Ramos (cell line): ENCODE measurements around the gene TMEM253.

Source experiments
- in situ Hi-C: fragments of 300-500 bp; cut with MboI; formaldehyde crosslinking; loops from one replicate; pipeline ENCODE4 v1.14.3; 2022; ENCODE audit warnings: low sequenced_read_pairs; ENCODE audit not compliant: unreplicated experiment

The TMEM253 gene

DNA sequence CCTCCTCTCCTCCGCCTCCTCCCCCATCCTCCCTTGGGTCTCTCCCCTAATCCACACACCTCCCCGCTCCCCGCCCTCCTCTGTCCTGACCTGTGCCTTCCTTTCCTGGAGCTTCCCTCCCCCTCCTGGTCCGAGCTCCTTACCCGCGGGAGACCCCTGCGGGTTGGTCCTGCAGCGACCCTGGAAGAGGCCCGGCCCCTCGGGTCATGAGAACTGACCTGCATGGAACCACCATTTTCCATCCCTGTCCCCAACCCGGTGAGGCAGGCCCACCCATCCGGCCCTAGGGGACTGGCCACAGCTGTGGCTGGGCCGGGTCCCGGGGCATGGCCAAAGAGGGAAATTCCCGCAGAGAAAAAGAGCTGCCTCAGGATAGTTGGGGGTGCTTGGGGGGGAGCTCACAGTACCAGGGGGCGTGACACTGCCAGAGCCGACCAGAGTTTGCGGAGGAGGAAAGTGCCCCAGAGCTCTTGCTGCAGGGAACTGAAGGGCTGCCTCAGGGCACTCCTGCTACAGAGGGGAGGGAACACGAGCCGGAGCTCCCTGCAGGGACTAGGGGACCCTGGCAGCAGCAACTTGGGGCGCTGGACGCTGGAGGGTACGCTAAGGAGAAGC, 30.1 kb upstream of the TMEM253 start:
- in situ Hi-C loops, result no loop called here

DNA sequence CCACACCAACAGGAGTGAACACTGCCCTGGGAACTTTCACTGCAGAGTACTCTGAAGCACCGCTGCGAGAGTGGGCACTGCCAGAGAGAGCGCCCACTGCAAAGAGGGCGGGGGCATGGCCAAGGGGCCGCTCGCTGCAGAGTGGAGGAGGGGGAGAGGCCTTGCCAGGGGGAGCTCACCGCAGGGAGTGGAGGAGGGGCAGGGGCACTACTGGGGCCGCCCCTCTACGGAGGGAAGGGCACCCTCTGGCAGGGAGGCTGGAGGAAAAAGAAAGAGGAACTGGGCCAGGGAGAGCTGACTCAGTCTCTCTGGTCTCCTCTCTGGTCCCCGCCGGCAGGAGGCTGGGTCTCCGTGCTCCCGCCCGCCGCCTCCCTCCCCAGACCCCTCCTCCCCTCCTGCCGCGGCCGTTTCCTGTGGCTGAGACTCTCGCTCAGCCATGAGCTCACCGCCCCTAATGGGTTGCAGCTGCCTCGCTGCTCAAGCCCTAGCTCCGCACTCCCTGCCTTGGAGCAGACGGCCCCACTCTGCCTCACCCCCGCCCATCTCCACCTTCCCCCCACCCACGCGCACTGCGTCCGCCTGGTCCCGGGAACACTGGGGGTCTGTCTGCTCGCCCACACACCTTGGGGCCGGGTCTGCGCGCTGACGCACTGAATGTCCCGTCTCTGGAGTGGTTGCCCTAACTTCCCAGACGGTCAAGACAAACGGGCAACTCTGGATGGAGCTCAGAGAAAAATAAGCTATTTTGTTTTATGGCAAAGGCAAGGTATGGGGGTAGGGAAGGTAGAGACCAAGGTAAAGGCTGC, 29.4 kb upstream of the TMEM253 start:
- in situ Hi-C loops, result no loop called here

DNA sequence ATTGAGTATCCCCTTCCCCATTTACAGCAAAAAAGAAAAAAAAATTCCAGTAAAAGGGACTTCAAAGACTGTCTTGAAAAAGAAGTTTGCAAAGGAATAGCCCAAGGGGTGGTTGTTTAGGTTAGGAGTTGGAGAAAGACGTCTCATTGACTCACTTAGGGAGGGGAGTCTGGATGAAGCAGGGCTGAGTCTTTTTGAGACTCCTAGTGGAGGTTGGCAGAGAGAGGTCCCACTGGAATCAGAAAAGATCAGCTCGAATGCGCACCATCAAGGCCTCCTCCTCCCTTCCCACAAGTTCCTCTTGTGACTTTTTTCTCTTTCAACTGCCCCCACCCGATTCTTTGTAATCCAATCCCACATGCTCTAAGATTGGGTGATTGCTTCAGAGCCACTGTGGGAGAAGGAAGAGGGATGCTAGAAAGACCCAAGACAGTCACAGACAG, 28.8 kb upstream of the TMEM253 start:
- in situ Hi-C loops, result no loop called here

DNA sequence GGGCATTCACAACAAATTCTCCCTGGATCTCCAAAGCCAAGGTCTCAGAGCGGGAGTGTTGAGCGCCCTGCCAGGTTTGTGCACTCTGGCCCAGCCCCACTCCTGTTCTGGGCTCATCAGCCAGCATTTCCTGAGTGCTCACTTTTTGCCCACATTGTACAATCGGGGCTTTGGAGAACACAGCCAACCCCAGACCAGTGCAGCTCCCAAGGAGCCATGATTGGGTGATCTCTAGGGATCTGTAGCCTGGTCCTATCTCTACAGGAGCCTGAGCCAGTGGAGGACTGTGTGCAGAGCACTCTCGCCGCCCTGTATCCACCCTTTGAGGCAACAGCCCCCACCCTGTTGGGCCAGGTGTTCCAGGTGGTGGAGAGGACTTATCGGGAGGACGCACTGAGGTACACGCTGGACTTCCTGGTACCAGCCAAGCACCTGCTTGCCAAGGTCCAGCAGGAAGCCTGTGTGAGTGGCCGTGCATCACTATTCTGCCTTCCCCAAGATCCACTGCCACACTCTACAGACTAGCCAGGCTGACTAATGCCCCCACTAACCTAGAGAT, 28.0 kb upstream of the TMEM253 start:
- in situ Hi-C loops, result no loop called here

DNA sequence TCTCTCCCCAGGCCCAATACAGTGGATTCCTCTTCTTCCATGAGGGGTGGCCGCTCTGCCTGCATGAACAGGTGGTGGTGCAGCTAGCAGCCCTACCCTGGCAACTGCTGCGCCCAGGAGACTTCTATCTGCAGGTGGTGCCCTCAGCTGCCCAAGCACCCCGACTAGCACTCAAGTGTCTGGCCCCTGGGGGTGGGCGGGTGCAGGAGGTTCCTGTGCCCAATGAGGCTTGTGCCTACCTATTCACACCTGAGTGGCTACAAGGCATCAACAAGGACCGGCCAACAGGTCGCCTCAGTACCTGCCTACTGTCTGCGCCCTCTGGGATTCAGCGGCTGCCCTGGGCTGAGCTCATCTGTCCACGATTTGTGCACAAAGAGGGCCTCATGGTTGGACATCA, 26.9 kb upstream of the TMEM253 start:
- in situ Hi-C loops, result no loop called here

DNA sequence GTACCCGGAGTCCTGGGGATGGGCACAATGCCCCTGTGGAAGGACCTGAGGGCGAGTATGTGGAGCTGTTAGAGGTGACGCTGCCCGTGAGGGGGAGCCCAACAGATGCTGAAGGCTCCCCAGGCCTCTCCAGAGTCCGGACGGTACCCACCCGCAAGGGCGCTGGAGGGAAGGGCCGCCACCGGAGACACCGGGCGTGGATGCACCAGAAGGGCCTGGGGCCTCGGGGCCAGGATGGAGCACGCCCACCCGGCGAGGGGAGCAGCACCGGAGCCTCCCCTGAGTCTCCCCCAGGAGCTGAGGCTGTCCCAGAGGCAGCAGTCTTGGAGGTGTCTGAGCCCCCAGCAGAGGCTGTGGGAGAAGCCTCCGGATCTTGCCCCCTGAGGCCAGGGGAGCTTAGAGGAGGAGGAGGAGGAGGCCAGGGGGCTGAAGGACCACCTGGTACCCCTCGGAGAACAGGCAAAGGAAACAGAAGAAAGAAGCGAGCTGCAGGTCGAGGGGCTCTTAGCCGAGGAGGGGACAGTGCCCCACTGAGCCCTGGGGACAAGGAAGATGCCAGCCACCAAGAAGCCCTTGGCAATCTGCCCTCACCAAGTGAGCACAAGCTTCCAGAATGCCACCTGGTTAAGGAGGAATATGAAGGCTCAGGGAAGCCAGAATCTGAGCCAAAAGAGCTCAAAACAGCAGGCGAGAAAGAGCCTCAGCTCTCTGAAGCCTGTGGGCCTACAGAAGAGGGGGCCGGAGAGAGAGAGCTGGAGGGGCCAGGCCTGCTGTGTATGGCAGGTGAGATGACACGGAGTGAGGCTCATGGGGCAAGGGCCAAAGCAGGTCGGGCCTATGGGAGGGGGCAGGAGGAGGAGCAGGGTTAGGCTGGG, 26.2 kb upstream of the TMEM253 start:
- in situ Hi-C loops, result no loop called here

DNA sequence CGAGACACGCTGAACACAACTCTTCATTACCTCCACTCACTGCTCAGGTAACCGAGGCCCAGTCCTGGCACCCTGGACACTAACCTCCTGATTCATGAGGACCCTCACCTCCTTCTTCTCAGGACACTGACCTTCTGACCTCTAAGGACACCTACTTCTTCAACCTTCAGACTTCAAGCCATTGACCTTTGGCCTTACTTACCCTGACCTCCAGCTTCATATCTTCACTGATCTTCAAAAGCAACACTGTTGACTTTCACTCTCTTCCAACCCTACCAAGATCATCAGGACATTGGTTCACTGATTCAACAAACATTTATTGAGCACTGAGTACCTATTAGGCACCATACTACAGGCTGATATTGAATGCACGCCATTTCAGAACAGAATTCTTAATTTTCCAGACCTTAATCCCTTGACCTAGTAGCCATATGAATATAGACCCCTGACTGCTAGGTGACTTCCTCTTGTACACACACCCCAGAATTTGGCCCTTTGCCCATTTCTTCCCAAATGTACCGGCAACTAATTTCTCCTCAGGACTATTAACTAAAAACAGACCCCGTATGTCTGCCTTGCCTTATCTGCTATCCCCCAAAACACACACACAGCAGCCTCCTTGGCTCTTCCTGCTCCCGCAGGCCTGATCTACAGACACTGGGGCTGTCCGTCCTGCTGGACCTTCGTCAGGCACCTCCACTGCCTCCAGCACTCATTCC, 25.0 kb upstream of the TMEM253 start:
- in situ Hi-C loops, result no loop called here

DNA sequence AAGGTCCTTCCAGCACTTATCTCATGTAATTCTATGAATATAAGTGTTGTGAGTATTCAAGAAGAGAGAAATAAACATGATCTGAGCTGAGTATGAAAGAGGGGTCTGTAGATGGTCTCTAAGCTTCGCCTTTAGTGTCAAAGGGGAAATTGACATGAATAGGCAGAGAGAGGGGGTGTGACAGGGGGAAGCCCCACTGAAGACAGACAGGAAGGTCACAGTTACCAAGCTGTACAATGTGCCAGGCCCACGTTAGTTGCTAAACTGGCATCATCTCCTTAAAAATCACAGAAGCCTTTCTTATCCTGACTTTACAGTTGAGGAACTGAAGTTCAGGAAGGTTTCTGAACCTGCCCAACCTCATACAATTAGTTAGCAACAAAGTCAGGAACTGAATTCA, 23.2 kb upstream of the TMEM253 start:
- in situ Hi-C loops, result no loop called here

DNA sequence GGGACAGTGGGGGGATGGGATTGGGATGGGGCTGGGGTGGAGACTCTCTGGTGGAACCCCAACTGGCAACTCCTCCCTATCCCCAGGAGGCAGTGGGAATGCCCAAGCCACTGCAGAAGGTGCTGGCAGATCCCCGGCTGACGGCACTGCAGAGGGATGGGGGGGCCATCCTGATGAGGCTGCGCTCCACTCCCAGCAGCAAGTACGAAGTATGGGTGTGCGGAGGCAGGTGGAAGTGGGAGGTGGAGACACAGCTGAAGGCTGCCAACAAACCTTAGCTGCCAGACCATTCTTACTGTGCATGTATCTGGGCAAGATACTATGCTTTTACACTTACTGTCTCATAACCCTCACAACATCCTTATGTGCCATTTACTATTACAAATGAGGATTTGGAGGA, 22.6 kb upstream of the TMEM253 start:
- in situ Hi-C loops, result no loop called here

DNA sequence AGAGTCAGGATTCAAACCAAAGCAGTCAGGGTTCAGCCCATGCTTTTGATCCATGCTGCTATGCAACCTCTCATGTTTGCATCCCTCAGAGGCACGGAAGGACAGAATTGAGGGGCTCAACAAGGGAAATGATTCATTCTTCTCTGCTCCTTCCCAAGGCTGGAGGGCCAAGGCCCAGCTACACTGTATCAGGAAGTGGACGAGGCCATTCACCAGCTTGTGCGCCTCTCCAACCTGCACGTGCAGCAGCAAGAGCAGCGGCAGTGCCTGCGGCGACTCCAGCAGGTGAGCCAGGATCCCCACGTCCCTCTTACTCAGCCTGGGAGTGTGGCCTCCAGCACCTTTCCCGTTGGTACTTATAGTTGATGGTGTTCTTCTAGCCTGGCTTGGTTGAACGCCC, 22.1 kb upstream of the TMEM253 start:
- in situ Hi-C loops, result no loop called here

DNA sequence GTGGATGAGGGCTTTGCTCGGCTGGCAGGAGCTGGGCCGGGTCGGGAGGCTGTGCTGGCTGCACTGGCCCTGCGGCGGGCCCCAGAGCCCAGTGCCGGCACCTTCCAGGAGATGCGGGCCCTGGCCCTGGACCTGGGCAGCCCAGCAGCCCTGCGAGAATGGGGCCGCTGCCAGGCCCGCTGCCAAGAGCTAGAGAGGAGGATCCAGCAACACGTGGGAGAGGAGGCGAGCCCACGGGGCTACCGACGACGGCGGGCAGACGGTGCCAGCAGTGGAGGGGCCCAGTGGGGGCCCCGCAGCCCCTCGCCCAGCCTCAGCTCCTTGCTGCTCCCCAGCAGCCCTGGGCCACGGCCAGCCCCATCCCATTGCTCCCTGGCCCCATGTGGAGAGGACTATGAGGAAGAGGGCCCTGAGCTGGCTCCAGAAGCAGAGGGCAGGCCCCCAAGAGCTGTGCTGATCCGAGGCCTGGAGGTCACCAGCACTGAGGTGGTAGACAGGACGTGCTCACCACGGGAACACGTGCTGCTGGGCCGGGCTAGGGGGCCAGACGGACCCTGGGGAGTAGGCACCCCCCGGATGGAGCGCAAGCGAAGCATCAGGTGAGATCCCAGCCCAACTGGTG, 19.2 kb upstream of the TMEM253 start:
- in situ Hi-C loops, result no loop called here

DNA sequence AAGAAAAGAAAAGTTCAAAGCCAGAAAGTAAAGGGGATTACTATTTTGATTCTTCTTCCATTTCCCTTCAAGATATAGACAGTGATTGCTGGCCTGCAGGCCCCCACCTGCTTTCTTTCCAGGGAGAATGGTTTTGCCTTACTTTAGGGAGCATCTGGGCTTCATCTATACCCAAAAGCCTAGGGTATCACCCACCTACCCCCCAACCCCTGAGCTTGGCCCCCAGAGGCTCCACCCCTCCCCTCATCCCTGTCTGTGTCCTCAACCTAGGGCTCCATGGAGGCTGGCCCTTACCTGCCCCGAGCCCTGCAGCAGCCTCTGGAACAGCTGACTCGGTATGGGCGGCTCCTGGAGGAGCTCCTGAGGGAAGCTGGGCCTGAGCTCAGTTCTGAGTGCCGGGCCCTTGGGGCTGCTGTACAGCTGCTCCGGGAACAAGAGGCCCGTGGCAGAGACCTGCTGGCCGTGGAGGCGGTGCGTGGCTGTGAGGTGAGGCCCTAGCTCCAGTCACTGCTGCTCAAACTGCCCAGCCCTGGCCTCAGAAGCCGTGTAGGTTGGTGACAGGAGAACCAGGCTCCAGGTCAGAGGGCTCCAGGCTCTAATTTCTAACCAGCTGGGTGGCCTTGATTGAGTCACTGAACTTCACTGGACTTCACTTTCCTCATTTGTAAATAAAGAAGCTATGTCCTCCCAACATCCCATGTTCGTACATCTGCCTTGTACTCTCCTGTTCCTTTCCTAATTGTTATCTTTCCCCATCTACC, 17.1 kb upstream of the TMEM253 start:
- in situ Hi-C loops, result no loop called here

DNA sequence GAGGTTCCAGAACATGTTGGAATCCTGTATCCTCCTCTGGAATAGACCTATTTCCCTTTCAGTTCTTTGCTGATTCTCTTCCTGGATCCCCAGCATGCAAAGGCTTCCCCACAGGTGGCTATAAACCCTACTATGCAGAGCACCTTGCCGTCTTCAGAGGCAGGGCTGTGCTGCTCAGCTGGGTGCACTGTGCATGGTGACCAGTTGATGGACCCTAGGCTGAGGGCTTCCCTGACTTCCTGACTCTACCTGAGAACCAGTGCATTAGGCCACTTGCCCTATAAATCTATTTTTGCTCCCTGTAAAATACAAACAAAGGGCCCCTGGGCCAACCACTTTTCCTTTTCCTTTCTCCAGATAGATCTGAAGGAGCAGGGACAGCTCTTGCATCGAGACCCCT, 16.5 kb upstream of the TMEM253 start:
- in situ Hi-C loops, result no loop called here

DNA sequence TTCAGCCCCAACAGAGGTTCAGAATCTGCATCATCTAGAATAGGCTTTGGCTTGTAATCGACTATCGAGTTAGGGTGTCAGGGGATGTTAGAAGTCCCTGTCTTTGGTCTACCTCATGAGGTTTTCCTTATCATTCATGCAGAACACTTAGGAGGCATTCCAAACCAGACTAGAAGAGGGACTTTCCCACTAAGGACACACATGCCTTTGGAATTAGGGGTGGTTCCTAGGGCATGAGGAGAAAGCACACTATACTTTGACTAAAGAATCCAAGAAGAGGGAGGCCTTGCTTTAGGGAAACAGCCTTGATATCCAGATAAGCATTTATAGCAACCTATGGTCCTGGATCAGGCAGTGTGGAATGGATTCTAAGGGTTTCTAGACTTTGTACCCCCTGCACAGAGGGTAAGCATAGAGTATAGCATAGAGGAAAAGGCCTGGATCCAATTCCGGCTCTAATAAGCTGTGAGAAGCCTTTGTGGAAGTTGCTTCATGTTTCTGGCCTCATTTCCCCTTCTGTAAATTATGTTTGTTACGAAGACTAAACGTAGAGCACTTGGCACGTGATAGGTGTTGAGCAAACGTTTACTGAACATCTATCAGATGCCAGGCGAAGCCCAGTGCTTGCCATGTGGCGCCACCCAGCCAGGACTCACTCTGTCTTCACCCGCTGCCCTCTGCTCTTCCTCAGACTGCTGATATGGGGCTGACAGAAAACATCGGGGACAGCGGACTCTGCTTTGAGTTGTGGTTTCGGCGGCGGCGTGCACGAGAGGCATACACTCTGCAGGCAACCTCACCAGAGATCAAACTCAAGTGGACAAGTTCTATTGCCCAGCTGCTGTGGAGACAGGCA, 15.6 kb upstream of the TMEM253 start:
- in situ Hi-C loops, result no loop called here

DNA sequence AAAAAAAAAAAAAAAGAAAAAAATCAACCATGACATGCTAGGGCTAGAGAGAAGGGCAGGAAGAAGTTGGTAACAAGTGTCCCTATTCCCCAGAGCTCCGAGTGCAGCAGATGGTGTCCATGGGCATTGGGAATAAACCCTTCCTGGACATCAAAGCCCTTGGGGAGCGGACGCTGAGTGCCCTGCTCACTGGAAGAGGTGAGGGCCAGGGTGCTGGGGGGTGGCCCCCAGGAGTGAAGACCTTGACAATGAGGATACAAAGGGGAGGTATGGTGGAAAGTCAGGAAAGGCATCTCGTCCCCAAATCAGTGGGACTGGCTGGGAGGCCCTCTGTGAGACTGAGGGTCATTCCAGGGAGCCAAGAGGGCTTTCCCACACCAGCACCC, 14.0 kb upstream of the TMEM253 start:
- in situ Hi-C loops, result no loop called here

DNA sequence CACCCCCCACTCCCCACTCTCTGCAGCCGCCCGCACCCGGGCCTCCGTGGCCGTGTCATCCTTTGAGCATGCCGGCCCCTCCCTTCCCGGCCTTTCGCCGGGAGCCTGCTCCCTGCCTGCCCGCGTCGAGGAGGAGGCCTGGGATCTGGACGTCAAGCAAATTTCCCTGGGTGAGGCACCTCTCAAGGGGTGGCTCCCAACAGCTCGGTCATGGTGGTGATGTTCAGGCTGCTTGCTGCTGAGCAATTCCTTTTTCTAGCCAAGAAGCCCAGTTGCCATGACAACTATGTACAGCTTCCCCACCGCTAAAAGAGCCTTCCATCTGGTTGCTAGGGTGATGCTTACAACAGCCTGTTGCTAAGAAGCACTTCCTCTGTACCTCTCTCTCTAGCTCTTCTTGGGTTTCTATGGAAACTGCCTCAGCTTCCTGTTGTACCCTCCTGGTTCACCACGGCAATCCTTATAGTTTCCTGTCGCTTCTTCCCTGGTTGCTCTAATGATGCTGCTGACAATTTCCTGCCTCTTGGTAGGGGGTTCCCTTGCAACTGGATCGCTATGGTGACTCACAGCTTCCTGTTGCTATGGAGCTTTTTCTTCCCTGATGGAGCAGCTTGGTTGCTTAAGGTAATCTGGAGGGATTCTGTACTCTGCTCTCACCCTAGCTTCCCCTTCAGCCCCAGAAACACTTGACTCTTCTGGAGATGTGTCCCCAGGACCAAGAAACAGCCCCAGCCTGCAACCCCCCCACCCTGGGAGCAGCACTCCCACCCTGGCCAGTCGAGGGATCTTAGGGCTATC, 13.4 kb upstream of the TMEM253 start:
- in situ Hi-C loops, result no loop called here

DNA sequence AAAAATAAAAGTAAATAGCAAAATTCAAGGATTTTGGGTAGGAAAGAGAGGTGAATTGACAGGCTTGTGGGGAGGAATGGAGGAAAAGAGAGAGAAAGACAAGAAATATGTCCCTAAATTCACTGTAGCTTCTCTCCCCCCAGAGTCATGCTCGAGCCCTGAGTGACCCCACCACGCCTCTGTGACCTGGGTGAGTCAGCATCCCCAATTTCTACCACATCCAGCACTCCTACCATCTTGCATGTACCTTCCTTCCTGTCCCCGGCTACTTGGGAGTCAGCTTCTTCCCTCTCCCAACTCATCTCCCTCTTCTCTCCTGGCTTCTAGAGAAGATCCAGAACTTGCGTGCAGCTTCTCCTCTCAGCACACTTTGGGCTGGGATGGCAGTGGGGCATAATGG, 12.2 kb upstream of the TMEM253 start:
- in situ Hi-C loops, result no loop called here
